SK-N-SH (cell line): ENCODE measurements around the gene CCDC87. TPM values are rescaled to one million over a fixed set of nuclear protein-coding genes. Genes with fewer than 3 reads are reported as not detected.

Experiments used
- CTCF ChIA-PET: fragments of 300-600, 350-600 bp; formaldehyde crosslinking; extraction: SDS; loops from one replicate; lab custom pipeline; 2021; lab: Yijun Ruan, JAX
- POLR2A ChIA-PET: fragments of 350-600 bp; sonication (Branson Sonifier 250); formaldehyde crosslinking; extraction: SDS; loops from one replicate; lab custom pipeline; 2020; ENCODE audit warnings: antibody characterized with exemption, inconsistent platforms; lab: Yijun Ruan, JAX
- DNase-seq: peaks from one replicate; pipeline ENCODE4 v3.0.0; 2012
- H2AFZ ChIP-seq: fragments of 200-600 bp; sonication (generic); 2 replicates; pipeline ENCODE4 v1.8.1; 2016; ENCODE audit warnings: antibody characterized with exemption, mild to moderate bottlenecking, low read depth
- H3F3A ChIP-seq: fragments of 200-600 bp; sonication (generic); replicated peaks from 2 replicates; pipeline ENCODE3; 2016; ENCODE audit warnings: antibody characterized with exemption, mild to moderate bottlenecking; ENCODE audit not compliant: insufficient read depth
- H3K27ac ChIP-seq, 2 experiments: fragments of 200-500 bp in 1 of 2; fragments of 200-600 bp in 1 of 2; sonication (Bioruptor generic) in 1 of 2; sonication (generic), shearing (Covaris generic) in 1 of 2; 2 replicates each; pipeline versions ENCODE4 v1.5.1 to v1.6.1; 2014 to 2016; ENCODE audit warnings: low read depth in 2 of 2, inconsistent platforms in 1 of 2, low read length in 1 of 2, mild to moderate bottlenecking in 1 of 2, mixed read lengths in 1 of 2
- H3K27me3 ChIP-seq: fragments of 200-600 bp; sonication (generic), shearing (Covaris generic); 2 replicates; pipeline ENCODE4 v1.6.1; 2016; ENCODE audit warnings: mixed run types; ENCODE audit not compliant: insufficient read depth
- H3K36me3 ChIP-seq, 2 experiments: fragments of 200-500 bp in 1 of 2; fragments of 200-600 bp in 1 of 2; sonication (Bioruptor generic) in 1 of 2; sonication (generic) in 1 of 2; replicated peaks in 1 of 2; 2 replicates each; pipeline versions ENCODE3 to v1.5.1; 2014 to 2016; ENCODE audit warnings: low read length in 1 of 2, mild to moderate bottlenecking in 1 of 2; ENCODE audit not compliant: insufficient read depth in 2 of 2, control insufficient read depth in 1 of 2
- H3K4me1 ChIP-seq, 2 experiments: fragments of 200-500 bp in 1 of 2; fragments of 200-600 bp in 1 of 2; sonication (Bioruptor generic) in 1 of 2; sonication (generic), shearing (Covaris generic) in 1 of 2; 2 replicates each; pipeline versions ENCODE4 v1.5.1 to v1.6.1; 2014 to 2016; ENCODE audit warnings: low read depth in 1 of 2, low read length in 1 of 2, mixed run types in 1 of 2; ENCODE audit not compliant: insufficient read depth in 2 of 2, control insufficient read depth in 1 of 2
- H3K4me2 ChIP-seq: fragments of 200-600 bp; sonication (generic), shearing (Covaris generic); 2 replicates; pipeline ENCODE4 v1.6.1; 2017; ENCODE audit warnings: mixed run types
- H3K4me3 ChIP-seq, 2 experiments: fragments of 200-500 bp in 1 of 2; fragments of 200-600 bp in 1 of 2; sonication (Bioruptor generic) in 1 of 2; sonication (generic), shearing (Covaris generic) in 1 of 2; 2 replicates each; pipeline versions ENCODE4 v1.5.1 to v1.8.1; 2014 to 2016; ENCODE audit warnings: low read depth in 2 of 2, inconsistent platforms in 1 of 2, low read length in 1 of 2, mild to moderate bottlenecking in 1 of 2, mixed read lengths in 1 of 2, moderate library complexity in 1 of 2
- H3K79me2 ChIP-seq: fragments of 200-600 bp; sonication (generic); 2 replicates; pipeline ENCODE4 v1.8.1; 2017; ENCODE audit warnings: mild to moderate bottlenecking; ENCODE audit not compliant: insufficient read depth
- H3K9ac ChIP-seq: fragments of 200-600 bp; sonication (generic); 2 replicates; pipeline ENCODE4 v1.6.1; 2017; ENCODE audit warnings: mixed run types
- H3K9me2 ChIP-seq: fragments of 200-600 bp; sonication (generic); 2 replicates; pipeline ENCODE4 v1.6.1; 2017; ENCODE audit warnings: mixed run types
- H3K9me3 ChIP-seq: fragments of 200-600 bp; sonication (generic); 2 replicates; pipeline ENCODE4 v1.6.1; 2017; ENCODE audit warnings: mixed run types, mild to moderate bottlenecking, moderate library complexity
- H4K20me1 ChIP-seq: fragments of 200-600 bp; sonication (generic); 2 replicates; pipeline ENCODE4 v1.6.1; 2017; ENCODE audit warnings: mild to moderate bottlenecking, mixed run types; ENCODE audit not compliant: insufficient read depth
- EZH2phosphoT487 ChIP-seq: fragments of 200-600 bp; sonication (generic); IDR thresholded peaks from 2 replicates; pipeline ENCODE4 v1.6.1; 2017; ENCODE audit warnings: low read depth, mixed run types, mild to moderate bottlenecking, antibody characterized with exemption, moderate library complexity, borderline replicate concordance
- NRF1 ChIP-seq: IDR thresholded peaks from 2 replicates; pipeline ENCODE4 v1.6.1; 2012; ENCODE audit warnings: low read depth, mild to moderate bottlenecking, low read length
- YY1 ChIP-seq: IDR thresholded peaks from 2 replicates; pipeline ENCODE4 v1.4.0; 2012; ENCODE audit warnings: low read depth, mild to moderate bottlenecking
- WGBS: methylation state at CpG from one replicate; pipeline ENCODE4 v1.1.6; 2017; ENCODE audit warnings: low lambda C conversion rate; 5-methylcytosine and 5-hydroxymethylcytosine counted together
- polyA plus RNA-seq, 3 experiments: library from polyadenylated mRNA; depleted of rRNA; stranded (reverse); fragments of >200 nt; gene quantifications; 2 replicates each; pipeline ENCODE4 v1.2.3, GENCODE V29; 2012
- TF ChIP-seq, protein P1 (sequence below): IDR thresholded peaks from 2 replicates; pipeline ENCODE4 v1.6.1; 2012; ENCODE audit warnings: mild to moderate bottlenecking, low read depth, low read length, moderate library complexity
- TF ChIP-seq, protein P2 (sequence below): fragments of 200-600 bp; sonication (generic); IDR thresholded peaks from 2 replicates; pipeline ENCODE4 v1.6.1; 2017; ENCODE audit warnings: antibody characterized with exemption, mild to moderate bottlenecking, moderate library complexity

CCDC87 gene
- polyA plus RNA-seq, 1 of the 3 experiments (the other 2 are of a cell fraction): 0.21 TPM

DNA sequence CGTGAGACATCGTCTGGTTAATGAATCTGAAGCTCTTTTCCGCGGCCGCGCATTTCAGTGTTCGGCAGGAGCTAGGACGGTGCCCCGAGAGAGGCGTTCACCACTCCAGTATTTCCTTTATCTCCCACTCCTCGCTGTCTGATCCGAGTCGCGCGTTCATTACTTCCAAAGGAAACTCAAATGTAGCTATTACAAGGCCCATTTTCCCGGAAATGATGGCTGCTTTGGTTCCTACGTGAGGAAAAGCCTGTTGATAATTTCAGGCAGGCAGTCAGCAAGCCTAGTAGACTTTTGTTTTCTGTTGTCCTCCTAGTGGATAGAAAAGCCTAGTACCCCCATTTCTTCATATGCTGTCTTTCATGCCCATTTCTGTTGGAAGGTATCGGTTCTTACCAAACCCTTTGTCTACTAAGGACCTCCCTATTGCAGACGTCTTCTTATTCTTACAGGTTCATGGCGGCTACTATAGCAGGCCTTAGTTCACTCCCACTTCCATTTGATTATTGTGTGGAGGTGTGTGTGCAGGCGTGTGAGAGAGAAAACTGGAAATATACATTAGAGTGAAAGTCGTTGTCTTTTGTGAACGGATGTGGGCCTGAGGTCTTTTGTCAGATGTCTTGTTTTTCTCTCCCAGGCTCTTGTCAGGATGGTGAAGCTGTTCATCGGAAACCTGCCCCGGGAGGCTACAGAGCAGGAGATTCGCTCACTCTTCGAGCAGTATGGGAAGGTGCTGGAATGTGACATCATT lies 46.4 kb upstream of the CCDC87 start:
- no peak for DNase-seq
- Histone ChIP-seq H3K27me3 (no peaks in the 10 kb centered on the region), H3K4me3 (peak overlapping the region; percentile 75 to 97), H3K27ac (peak overlapping the region; percentile 88 to 94), H3K4me1 (peaks cover 43 to 49% of the 10 kb centered on the region in 2 experiments), H3K9me3 (no peaks in the 10 kb centered on the region), H2AFZ (no peak overlapping the region; the same call in 1 of the 2 replicates), H3K36me3 (peaks cover 45 to 50% of the 10 kb centered on the region in 2 experiments), H4K20me1 (peaks cover 57% of the 10 kb centered on the region), H3F3A (peaks cover 31% of the 10 kb centered on the region), H3K4me2 (peak overlapping the region; percentile 83), H3K9me2 (no peaks in the 10 kb centered on the region), H3K79me2 (peaks cover 97% of the 10 kb centered on the region), H3K9ac (peak overlapping the region; percentile 96)
- POLR2A ChIA-PET: interaction anchor here (1.2 to 2.6 kb wide), 10 partner anchors 9 to 88 kb away, joined by 3 to 15 read pairs (median 6); partner anchors contain the start of gene RBM4B
- no peak for TF ChIP-seq YY1
- TF ChIP-seq EZH2phosphoT487: no peak
- no peak for TF ChIP-seq NRF1
- TF ChIP-seq, protein P1, sequence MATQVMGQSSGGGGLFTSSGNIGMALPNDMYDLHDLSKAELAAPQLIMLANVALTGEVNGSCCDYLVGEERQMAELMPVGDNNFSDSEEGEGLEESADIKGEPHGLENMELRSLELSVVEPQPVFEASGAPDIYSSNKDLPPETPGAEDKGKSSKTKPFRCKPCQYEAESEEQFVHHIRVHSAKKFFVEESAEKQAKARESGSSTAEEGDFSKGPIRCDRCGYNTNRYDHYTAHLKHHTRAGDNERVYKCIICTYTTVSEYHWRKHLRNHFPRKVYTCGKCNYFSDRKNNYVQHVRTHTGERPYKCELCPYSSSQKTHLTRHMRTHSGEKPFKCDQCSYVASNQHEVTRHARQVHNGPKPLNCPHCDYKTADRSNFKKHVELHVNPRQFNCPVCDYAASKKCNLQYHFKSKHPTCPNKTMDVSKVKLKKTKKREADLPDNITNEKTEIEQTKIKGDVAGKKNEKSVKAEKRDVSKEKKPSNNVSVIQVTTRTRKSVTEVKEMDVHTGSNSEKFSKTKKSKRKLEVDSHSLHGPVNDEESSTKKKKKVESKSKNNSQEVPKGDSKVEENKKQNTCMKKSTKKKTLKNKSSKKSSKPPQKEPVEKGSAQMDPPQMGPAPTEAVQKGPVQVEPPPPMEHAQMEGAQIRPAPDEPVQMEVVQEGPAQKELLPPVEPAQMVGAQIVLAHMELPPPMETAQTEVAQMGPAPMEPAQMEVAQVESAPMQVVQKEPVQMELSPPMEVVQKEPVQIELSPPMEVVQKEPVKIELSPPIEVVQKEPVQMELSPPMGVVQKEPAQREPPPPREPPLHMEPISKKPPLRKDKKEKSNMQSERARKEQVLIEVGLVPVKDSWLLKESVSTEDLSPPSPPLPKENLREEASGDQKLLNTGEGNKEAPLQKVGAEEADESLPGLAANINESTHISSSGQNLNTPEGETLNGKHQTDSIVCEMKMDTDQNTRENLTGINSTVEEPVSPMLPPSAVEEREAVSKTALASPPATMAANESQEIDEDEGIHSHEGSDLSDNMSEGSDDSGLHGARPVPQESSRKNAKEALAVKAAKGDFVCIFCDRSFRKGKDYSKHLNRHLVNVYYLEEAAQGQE: no peak
- TF ChIP-seq, protein P2, sequence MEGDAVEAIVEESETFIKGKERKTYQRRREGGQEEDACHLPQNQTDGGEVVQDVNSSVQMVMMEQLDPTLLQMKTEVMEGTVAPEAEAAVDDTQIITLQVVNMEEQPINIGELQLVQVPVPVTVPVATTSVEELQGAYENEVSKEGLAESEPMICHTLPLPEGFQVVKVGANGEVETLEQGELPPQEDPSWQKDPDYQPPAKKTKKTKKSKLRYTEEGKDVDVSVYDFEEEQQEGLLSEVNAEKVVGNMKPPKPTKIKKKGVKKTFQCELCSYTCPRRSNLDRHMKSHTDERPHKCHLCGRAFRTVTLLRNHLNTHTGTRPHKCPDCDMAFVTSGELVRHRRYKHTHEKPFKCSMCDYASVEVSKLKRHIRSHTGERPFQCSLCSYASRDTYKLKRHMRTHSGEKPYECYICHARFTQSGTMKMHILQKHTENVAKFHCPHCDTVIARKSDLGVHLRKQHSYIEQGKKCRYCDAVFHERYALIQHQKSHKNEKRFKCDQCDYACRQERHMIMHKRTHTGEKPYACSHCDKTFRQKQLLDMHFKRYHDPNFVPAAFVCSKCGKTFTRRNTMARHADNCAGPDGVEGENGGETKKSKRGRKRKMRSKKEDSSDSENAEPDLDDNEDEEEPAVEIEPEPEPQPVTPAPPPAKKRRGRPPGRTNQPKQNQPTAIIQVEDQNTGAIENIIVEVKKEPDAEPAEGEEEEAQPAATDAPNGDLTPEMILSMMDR: 0 out of 2 replicates have a peak, but pooled peaks have one; percentile 8
- 4% methylated on average over 27 of the region's 27 CpGs for WGBS
- CTCF ChIA-PET: interaction anchor here (0.6 to 0.9 kb wide), 3 partner anchors 30 to 444 kb away, joined by 3 to 4 read pairs (median 3); partner anchors contain the start of gene RBM4B
